ENCODE data around the gene DOCK1.

The DOCK1 gene

GRCh38 chr10:126953886-126954285, 48.7 kb downstream of the DOCK1 start:
- TF ChIP-seq POLR2A (IDR thresholded peaks at IDR 0.05; ENCODE audit: extremely low read depth, insufficient read length) (no peak), MAX (IDR thresholded peaks at IDR 0.05; ENCODE audit: low read depth, low read length) (no peak), MYC (IDR thresholded peaks at IDR 0.05; ENCODE audit: low read depth, low read length) (no peak), CTCF (IDR thresholded peaks at IDR 0.05; ENCODE audit: low read depth, low read length) (no peak)
- no peak for DNase-seq (ENCODE audit: low read depth)
- H3K4me3 ChIP-seq (ENCODE audit: low read depth, low read length) = no peak overlapping the region

- no peak overlapping the region for H3K4me3 ChIP-seq (ENCODE audit: low read depth, low read length)
- DNase-seq (ENCODE audit: low read depth) = no peak
- no peak for TF ChIP-seq MAX (IDR thresholded peaks at IDR 0.05; ENCODE audit: low read depth, low read length)
- no peak for TF ChIP-seq MYC (IDR thresholded peaks at IDR 0.05; ENCODE audit: low read depth, low read length)
- no peak for TF ChIP-seq POLR2A (IDR thresholded peaks at IDR 0.05; ENCODE audit: extremely low read depth, insufficient read length)
- no peak for TF ChIP-seq CTCF (IDR thresholded peaks at IDR 0.05; ENCODE audit: low read depth, low read length)
Observed at GRCh38 chr10:126955396-126955795, 50.2 kb downstream of the DOCK1 start.

GRCh38 chr10:126955934-126956711, 50.9 kb downstream of the DOCK1 start:
- no peak for DNase-seq (ENCODE audit: low read depth)
- no peak overlapping the region for H3K4me3 ChIP-seq (ENCODE audit: low read depth, low read length)
- no peak for TF ChIP-seq CTCF (IDR thresholded peaks at IDR 0.05; ENCODE audit: low read depth, low read length)
- TF ChIP-seq POLR2A (IDR thresholded peaks at IDR 0.05; ENCODE audit: extremely low read depth, insufficient read length) = no peak
- no peak for TF ChIP-seq MYC (IDR thresholded peaks at IDR 0.05; ENCODE audit: low read depth, low read length)
- TF ChIP-seq MAX (IDR thresholded peaks at IDR 0.05; ENCODE audit: low read depth, low read length) = no peak

GRCh38 chr10:126956712-126957108, 51.5 kb downstream of the DOCK1 start:
- no peak for DNase-seq (ENCODE audit: low read depth)
- no peak for TF ChIP-seq MYC (IDR thresholded peaks at IDR 0.05; ENCODE audit: low read depth, low read length)
- TF ChIP-seq POLR2A (IDR thresholded peaks at IDR 0.05; ENCODE audit: extremely low read depth, insufficient read length) = no peak
- TF ChIP-seq MAX (IDR thresholded peaks at IDR 0.05; ENCODE audit: low read depth, low read length) = no peak
- no peak for TF ChIP-seq CTCF (IDR thresholded peaks at IDR 0.05; ENCODE audit: low read depth, low read length)
- no peak overlapping the region for H3K4me3 ChIP-seq (ENCODE audit: low read depth, low read length)

- H3K4me3 ChIP-seq (ENCODE audit: low read depth, low read length) = no peak overlapping the region
- no peak for DNase-seq (ENCODE audit: low read depth)
- no peak for TF ChIP-seq MAX (IDR thresholded peaks at IDR 0.05; ENCODE audit: low read depth, low read length)
- TF ChIP-seq MYC (IDR thresholded peaks at IDR 0.05; ENCODE audit: low read depth, low read length) = no peak
- no peak for TF ChIP-seq POLR2A (IDR thresholded peaks at IDR 0.05; ENCODE audit: extremely low read depth, insufficient read length)
- TF ChIP-seq CTCF (IDR thresholded peaks at IDR 0.05; ENCODE audit: low read depth, low read length) = no peak
Observed at GRCh38 chr10:126957111-126957510, 51.9 kb downstream of the DOCK1 start.

All from NB4 (cell line).